Measurements from ENCODE around the gene TBC1D20.
"Not testable (repeated sequence)": the region's sequence is repeated elsewhere in the genome, so short reads cannot be mapped to it uniquely, and the experiment has no call there.

TBC1D20 gene

DNA sequence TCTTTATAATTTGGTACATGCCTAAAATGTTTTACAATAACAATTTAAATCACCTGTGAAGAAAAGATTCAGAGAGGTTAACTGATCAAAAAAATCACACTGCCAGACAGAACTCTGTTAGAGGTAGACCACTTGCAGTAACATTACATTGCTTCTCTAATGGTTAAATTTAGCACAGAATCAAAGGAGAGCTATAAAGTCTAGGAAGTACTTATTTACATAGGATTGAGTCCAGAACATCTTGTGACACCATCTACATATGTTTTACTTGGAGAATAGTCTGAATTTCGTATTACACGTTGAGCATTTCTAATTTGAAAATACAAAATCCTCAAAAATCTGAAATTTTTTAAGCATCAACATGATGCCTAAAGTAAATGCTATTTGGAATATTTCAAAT, 17.2 kb upstream of the TBC1D20 start:
- TF ChIP-seq, protein P1, sequence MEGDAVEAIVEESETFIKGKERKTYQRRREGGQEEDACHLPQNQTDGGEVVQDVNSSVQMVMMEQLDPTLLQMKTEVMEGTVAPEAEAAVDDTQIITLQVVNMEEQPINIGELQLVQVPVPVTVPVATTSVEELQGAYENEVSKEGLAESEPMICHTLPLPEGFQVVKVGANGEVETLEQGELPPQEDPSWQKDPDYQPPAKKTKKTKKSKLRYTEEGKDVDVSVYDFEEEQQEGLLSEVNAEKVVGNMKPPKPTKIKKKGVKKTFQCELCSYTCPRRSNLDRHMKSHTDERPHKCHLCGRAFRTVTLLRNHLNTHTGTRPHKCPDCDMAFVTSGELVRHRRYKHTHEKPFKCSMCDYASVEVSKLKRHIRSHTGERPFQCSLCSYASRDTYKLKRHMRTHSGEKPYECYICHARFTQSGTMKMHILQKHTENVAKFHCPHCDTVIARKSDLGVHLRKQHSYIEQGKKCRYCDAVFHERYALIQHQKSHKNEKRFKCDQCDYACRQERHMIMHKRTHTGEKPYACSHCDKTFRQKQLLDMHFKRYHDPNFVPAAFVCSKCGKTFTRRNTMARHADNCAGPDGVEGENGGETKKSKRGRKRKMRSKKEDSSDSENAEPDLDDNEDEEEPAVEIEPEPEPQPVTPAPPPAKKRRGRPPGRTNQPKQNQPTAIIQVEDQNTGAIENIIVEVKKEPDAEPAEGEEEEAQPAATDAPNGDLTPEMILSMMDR (IDR thresholded peaks at IDR 0.05; ENCODE audit: low read depth, low read length, missing control alignments) = no peak
- DNase-seq (ENCODE audit: low read depth) = no peak
- H3K4me3 ChIP-seq (ENCODE audit: low read depth, low read length) = no peak overlapping the region

DNA sequence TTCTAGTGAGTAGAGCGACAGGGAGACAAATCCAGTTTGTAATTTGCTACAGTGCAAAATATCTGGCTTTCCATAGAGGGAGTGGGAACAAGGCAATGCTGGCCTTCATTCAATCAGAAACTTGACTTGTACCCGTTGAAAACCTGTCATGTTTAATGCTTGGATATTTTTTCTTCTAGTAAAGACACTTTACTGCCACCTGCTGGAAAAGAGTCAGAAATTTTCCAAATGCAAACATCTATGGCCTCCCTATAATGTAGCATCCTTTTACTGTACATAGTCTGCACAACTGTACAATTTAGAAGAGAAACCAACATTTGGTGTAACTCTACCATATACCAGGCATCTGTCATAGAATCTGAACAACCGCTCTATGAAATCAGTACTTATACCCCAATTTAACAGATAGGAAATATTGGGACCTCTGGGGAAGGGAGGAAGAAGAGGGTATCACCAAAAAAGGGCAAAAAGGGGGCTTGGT, 16.7 kb upstream of the TBC1D20 start:
- DNase-seq (ENCODE audit: low read depth) = peak; percentile 41
- H3K4me3 ChIP-seq (ENCODE audit: low read depth, low read length) = no peak overlapping the region
- TF ChIP-seq, protein P1 (IDR thresholded peaks at IDR 0.05; ENCODE audit: low read depth, low read length, missing control alignments) = peak; percentile 44

DNA sequence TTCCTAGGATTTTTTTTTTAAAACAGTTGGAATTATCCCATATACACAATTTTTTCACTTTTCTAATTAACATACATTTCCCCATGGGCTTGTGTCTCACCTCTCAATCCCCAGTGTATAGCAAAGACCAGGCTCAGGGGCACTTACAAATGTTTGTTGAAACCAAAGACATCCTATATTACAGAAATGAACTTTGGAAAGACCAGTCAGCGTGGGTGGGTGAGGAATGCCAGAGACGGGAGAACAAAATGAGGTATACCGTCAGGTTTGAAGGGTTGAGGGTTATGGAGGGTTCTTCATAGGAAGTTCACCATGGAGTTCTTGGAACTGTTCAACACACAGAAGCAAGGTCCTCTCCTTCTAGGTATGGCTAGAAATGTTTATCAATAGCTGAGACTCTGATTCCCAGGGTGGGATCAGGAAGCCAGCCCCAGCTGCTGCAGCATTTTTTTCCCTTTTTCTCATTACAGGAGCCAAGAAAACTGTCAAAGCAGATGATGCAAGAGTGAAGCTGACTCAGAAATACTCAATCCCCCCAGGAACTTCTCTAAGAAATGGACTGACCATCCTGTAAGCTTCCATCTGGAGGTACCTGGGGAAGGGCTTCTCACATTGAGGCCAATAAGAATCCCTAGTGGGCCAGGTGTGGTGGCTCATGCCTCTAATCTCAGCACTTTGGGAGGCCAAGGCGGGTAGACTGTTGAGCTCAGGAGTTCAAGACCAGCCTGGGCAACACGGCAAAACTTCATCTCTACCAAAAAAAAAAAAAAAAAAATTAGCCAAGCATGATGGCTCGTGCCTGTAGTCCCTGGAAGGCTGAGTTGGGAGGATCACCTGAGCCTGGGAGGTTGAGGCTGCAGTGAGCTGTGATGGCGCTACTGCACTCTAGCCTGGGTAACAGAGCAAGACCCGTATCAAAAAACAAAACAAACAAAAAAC, 15.9 kb upstream of the TBC1D20 start:
- DNase-seq (ENCODE audit: low read depth) = no peak
- TF ChIP-seq, protein P1 (IDR thresholded peaks at IDR 0.05; ENCODE audit: low read depth, low read length, missing control alignments) = no peak
- H3K4me3 ChIP-seq (ENCODE audit: low read depth, low read length) = no peak overlapping the region

DNA sequence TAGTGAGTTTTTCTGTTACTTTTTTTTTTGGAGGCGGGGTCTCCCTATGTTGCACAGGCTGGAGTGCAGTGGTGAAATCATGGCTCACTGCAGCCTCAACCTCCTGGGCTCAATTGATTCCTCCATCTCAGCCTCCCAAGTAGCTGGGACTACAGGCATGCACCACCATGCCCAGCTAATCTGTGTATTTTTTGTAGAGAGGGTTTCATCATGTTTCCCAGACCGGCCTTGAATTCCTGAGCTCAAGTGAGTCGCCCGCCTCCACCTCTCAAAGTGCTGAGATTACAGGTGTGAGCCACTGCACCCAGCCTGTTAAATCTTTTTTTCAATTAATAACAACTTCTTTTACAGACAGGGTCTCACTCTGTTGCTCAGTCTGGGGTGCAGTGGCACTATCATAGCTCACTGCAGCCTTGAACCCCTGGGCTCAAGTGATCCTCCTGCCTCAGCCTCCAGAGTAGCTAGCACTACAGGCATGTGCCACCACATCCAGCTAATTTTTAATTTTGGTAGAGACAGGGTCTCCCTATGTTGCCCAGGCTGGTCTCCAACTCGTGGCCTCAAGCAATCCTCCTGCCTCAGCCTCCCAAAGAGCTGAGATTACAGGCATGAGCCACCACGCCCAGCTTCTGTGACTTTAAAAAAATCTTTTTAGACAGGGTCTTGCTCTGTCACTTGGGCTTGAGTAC, 14.4 kb upstream of the TBC1D20 start:
- DNase-seq (ENCODE audit: low read depth); H3K4me3 ChIP-seq (ENCODE audit: low read depth, low read length): not testable (repeated sequence)

DNA sequence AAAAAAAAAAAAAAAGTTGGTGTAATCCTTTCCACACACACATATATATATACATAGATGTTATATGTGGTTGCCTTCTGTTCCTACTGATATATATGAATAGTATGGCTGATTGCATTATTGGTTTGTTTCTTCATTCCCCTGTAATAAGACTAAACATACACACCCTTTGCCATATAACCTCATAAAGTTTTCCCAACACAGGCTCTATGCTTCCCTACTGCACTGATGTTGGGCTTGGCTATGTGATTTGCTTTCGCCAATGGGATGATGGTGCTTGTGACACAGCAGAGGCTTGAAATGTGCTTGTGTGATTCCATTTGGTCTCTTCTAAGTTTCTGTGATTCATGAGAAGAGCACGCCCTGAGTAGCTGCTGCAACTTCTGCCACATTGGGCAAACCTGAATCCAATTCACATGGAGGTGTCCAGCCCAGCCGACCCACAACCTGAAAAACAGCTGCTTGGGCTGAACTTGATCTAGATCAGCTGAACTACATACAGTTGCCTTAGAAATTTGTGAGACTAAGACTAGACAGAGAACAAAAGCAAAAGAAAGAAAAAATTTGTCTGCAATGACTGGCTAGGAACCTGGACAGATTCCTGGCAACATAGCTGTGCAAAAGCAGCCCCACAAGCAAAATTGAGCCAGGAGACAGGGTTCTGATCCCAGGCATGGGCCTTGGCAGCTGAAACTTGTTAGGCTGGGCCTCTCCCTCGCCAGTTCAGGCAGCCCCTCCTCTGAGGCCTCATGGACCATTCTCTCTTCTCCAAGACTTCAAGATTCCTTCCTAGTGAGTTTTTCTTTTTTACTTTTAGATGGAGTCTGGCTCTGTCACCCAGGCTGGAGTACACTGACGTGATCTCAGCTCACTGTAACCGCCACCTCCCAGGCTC, 13.4 kb upstream of the TBC1D20 start:
- DNase-seq (ENCODE audit: low read depth) = no peak
- TF ChIP-seq, protein P1 (IDR thresholded peaks at IDR 0.05; ENCODE audit: low read depth, low read length, missing control alignments) = no peak
- no peak overlapping the region for H3K4me3 ChIP-seq (ENCODE audit: low read depth, low read length)

DNA sequence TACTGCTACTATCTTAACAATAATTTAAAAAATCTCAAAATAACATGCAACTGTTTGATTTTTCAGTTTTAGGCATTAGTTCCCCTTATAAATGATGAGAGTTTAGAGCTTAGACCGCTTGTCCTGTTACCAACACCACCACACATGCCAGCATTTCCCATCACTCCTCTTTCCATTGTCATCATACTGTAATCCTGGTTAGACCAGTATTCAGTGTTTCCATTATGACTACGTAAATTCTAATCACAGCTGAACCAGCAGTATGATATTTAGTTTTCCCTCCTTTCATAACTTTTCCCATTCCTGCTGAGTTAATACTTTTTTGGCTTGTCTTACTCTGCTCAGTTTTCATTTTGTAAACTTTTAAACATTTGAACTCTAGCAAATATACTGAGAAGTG, 12.2 kb upstream of the TBC1D20 start:
- TF ChIP-seq, protein P1 (IDR thresholded peaks at IDR 0.05; ENCODE audit: low read depth, low read length, missing control alignments) = no peak
- DNase-seq (ENCODE audit: low read depth) = no peak
- H3K4me3 ChIP-seq (ENCODE audit: low read depth, low read length) = no peak overlapping the region
